Measurements from ENCODE around the gene ACTR1B. TPM values are rescaled to one million over a fixed set of nuclear protein-coding genes. Genes with fewer than 3 reads are reported as not detected.

Gene ACTR1B
- total and polyA plus RNA-seq, 5 donors: 57.4 to 71.5 (median 61.2) TPM

DNA sequence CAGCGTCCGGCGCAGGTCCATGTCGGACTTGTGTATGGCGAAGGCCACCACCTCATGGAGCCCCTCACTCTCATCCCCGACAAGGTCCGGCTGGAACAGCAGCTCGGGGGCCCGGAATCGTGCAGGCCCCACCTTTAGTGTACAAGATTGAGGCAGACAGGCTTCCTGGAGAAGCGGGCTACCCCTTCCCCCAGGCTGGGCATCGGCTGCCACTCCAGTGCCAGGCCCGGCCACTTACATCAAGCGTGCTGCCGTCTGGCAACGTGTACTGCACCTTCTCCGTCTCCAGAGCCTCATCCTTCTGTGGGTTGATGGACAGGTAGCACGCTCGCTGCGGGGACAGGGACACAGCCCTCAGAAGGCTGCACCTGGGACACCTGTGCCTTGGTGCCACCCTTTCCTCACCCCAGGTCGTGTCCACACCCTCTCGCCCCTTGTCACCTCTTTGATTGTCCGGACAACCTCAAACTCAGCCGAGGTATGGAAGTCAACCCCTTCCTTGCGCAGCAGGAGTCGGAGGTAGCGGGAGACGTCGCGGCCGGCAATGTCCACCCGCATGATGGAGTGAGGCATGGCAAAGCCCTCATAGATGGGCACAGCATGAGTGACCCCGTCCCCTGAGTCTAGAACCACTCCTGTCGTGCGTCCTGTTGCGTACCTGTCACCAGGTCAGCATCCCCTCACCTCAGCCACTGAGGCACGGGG lies 5.7 kb downstream of the ACTR1B start:
- Histone ChIP-seq H3K4me1 (ENCODE audit: control insufficient read depth, insufficient read depth, low read length) (peaks cover 3% of the 10 kb centered on the region), H3K27me3 (ENCODE audit: control insufficient read depth, insufficient read depth) (no peaks in the 10 kb centered on the region), H3K27ac (ENCODE audit: low read length) (no peak overlapping the region), H3K4me3 (ENCODE audit: low read length) (no peak overlapping the region), H3K9me3 (ENCODE audit: control insufficient read depth, low read length) (no peaks in the 10 kb centered on the region)
- DNase-seq (no peak), ATAC-seq (no peak)
- WGBS: 92% methylated on average over 37 of the region's 37 CpGs
- intact Hi-C loops (cut with DNase I): no loop called here

DNA sequence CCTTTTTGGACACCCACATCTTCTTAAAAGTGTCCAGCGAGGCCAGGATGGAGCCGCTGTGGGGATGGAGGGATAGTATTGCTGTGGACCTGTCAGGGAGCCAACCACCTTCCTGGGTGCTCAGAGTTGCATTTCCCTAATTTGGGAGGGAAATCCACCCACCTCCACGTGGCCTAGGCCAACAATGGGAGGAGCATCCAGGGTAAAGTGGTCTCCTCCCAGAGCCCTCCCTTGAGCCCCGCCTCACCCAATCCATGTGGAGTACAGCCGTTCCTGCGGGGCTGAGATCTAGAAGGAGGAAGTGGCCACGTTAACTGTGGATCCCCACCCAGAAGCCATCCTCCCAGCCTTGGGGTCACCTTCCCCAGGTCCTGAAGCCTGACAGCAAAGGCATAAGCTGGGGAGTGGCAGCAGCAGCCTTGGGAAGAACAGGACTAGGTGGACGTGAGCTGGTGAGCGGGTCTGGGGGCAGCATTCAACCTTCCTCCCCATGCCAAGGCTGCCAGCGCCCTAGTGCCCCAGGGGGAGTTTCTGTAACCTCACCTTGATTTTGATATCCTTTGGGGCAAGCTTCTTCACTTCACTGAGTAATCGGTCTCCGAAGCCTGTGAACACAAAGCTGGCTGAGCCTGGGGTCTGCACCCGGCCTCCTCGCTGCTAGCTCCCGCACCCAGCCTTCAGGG lies 6.8 kb downstream of the ACTR1B start:
- Histone ChIP-seq H3K27me3 (ENCODE audit: control insufficient read depth, insufficient read depth) (no peaks in the 10 kb centered on the region), H3K9me3 (ENCODE audit: control insufficient read depth, low read length) (no peaks in the 10 kb centered on the region), H3K4me3 (ENCODE audit: low read length) (no peak overlapping the region), H3K4me1 (ENCODE audit: control insufficient read depth, insufficient read depth, low read length) (no peaks in the 10 kb centered on the region), H3K27ac (ENCODE audit: low read length) (no peak overlapping the region)
- 80% methylated on average over 15 of the region's 15 CpGs for WGBS
- intact Hi-C loops (cut with DNase I): no loop called here
- ATAC-seq: no peak
- no peak for DNase-seq

DNA sequence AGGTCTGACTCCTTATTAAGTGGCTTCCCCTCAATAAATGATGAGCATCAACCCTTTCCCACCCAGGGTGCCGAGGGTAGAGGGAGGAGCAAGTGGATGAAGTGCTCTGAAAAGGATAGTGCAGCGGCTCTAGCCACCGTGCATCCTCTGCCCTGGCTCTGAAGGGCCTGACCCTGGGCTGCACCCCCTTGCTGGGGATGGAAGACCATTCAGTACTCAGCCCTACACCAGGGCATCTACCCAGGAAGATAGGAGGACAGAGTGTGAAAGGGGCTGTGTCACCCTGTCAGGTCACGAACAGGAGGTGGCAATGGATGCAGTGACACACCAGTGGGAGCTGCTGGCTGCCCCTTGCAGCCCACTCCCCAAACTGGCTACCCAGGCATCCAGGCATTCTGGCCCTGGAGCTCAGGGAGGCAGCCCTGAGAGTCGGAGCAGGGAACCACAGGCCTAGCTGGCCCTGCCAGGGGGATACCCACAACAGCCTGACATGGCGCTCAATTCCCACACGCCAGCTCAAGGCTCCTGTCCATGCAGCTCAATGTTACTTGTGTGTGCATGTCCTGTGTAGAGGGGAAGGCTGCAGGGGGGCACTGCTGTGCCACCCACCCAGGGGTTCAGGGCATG lies 7.6 kb downstream of the ACTR1B start:
- Histone ChIP-seq H3K27me3 (ENCODE audit: control insufficient read depth, insufficient read depth) (no peaks in the 10 kb centered on the region), H3K4me3 (ENCODE audit: low read length) (no peak overlapping the region), H3K9me3 (ENCODE audit: control insufficient read depth, low read length) (no peaks in the 10 kb centered on the region), H3K27ac (ENCODE audit: low read length) (no peak overlapping the region), H3K4me1 (ENCODE audit: control insufficient read depth, insufficient read depth, low read length) (no peaks in the 10 kb centered on the region)
- intact Hi-C loops (cut with DNase I): no loop called here
- 93% methylated on average over 7 of the region's 7 CpGs for WGBS
- no peak for DNase-seq
- no peak for ATAC-seq

DNA sequence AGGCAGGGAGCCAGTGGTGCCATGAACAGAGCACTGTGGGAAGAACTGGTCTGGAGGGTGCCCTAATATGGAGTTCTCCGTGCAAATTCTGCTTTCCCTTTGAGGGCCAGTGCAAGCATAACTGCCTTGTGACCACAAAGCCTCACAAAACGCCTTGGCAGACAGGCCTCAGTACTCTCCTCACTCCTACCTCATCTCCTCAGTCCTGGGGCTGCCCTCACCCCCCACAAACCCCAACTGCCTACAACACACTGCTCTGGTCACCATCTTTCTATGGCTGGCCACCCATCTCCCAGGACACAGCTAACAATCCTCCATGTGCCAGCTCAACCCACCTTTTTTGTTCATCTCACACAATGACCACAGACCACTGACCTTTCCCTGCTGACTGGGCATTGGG lies 9.1 kb downstream of the ACTR1B start:
- intact Hi-C loops (cut with DNase I): no loop called here
- ATAC-seq: no peak
- no peak overlapping the region for H3K4me3 ChIP-seq (ENCODE audit: low read length)
- DNase-seq: no peak
- no peak overlapping the region for H3K27ac ChIP-seq (ENCODE audit: low read length)
- WGBS: 94% methylated on average over 2 of the region's 2 CpGs
- no peaks in the 10 kb centered on the region for H3K9me3 ChIP-seq (ENCODE audit: control insufficient read depth, low read length)
- H3K27me3 ChIP-seq (ENCODE audit: control insufficient read depth, insufficient read depth): no peaks in the 10 kb centered on the region
- H3K4me1 ChIP-seq (ENCODE audit: control insufficient read depth, insufficient read depth, low read length): no peaks in the 10 kb centered on the region

DNA sequence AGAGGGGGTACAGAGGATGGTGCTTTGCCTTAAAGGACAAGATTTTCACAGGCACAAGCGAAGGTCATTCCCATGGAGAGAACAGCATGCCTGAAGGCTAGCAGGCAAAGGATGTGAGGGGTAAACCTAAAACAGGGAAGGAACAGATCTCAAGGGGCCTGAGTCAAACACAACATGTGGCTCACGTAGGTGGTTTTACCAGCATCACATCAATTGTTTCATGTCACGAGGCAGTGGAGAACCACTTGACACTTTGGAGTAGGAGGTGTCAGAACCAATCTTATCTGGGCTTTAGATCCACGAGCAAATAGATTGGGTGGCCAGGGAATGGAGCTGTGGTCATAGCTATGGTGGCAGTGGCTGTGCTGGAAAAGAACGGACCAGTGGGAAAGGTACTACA lies 9.5 kb downstream of the ACTR1B start:
- no peak for ATAC-seq
- 86% methylated on average over 5 of the region's 5 CpGs for WGBS

DNA sequence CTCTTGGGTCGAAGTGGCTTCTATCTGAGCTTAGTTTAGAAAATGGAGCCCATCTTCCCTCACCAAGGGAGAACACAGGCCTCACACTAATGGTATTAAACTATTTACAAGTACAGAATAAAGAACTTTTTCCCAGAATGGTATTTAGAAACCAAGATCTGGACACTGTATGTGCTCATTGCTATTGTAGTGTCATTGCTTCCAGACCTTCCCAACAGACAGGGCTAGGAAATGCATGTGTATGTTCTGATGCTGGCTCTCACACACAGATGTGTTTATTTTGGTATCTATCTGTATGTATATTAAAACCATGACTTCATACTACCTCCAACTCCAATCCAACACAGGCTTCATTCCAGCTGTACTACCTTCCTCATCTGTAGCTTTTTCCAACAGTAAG lies 10.0 kb downstream of the ACTR1B start:
- DNase-seq (no peak), ATAC-seq (no peak)
- Histone ChIP-seq H3K27ac (ENCODE audit: low read length) (no peak overlapping the region), H3K27me3 (ENCODE audit: control insufficient read depth, insufficient read depth) (no peaks in the 10 kb centered on the region), H3K4me1 (ENCODE audit: control insufficient read depth, insufficient read depth, low read length) (no peaks in the 10 kb centered on the region), H3K9me3 (ENCODE audit: control insufficient read depth, low read length) (no peaks in the 10 kb centered on the region), H3K4me3 (ENCODE audit: low read length) (no peak overlapping the region)
- WGBS: 99% methylated on average over 1 of the region's 1 CpG
- intact Hi-C loops (cut with DNase I): no loop called here

More for the DNA sequence above, 9.5 kb downstream of the ACTR1B start:
- Histone ChIP-seq H3K4me3 (ENCODE audit: low read length) (no peak overlapping the region), H3K27ac (ENCODE audit: low read length) (no peak overlapping the region), H3K27me3 (ENCODE audit: control insufficient read depth, insufficient read depth) (no peaks in the 10 kb centered on the region), H3K9me3 (ENCODE audit: control insufficient read depth, low read length) (no peaks in the 10 kb centered on the region), H3K4me1 (ENCODE audit: control insufficient read depth, insufficient read depth, low read length) (no peaks in the 10 kb centered on the region)
- DNase-seq: no peak
- intact Hi-C loops (cut with DNase I): no loop called here

DNA sequence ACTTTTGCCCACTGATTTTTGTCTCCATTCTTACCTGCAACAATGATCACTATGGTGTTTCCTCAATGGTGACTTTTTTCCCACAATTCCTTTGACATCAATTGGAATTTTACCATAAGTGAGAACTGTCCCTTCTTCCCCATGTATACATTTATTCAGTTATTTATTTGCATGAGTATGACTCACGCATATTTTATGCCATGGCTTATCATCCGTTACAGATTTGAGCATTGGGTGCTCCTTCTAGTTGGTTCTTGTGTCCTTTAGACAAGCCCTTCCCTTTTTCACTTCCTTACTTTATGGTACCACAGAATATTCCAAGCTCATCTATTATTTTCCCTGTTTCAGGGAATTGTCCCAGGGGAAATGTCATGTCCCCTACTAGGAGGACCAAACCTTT lies 10.4 kb downstream of the ACTR1B start:
- intact Hi-C loops (cut with DNase I): no loop called here
- ATAC-seq (no peak), DNase-seq (no peak)
- H3K9me3 ChIP-seq (ENCODE audit: control insufficient read depth, low read length): no peaks in the 10 kb centered on the region
- no peak overlapping the region for H3K27ac ChIP-seq (ENCODE audit: low read length)
- no peak overlapping the region for H3K4me3 ChIP-seq (ENCODE audit: low read length)
- no peaks in the 10 kb centered on the region for H3K4me1 ChIP-seq (ENCODE audit: control insufficient read depth, insufficient read depth, low read length)
- 92% methylated on average over 2 of the region's 2 CpGs for WGBS
- no peaks in the 10 kb centered on the region for H3K27me3 ChIP-seq (ENCODE audit: control insufficient read depth, insufficient read depth)

DNA sequence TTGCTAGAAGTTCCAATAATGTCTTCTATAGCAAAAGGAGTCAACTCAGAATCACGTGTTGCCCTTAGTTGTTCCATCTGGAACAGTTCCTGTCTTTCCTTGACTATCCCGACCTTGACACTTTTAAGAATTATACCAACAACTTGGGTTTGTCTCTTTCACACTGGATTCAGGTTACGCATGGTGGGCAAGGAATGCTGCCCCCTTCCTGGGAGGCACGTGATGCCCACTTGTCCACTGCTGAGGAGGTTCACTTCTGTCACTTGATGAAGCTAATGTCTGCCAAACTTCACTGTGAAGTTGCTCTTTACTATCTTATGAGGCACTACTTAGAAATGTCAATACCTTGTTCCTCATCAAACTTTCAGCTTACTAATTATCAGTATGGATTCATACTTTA lies 12.7 kb downstream of the ACTR1B start:
- ATAC-seq: no peak
- Histone ChIP-seq H3K27ac (ENCODE audit: low read length) (no peak overlapping the region), H3K9me3 (ENCODE audit: control insufficient read depth, low read length) (no peaks in the 10 kb centered on the region), H3K4me1 (ENCODE audit: control insufficient read depth, insufficient read depth, low read length) (peaks cover 3% of the 10 kb centered on the region), H3K4me3 (ENCODE audit: low read length) (no peak overlapping the region), H3K27me3 (ENCODE audit: control insufficient read depth, insufficient read depth) (no peaks in the 10 kb centered on the region)
- intact Hi-C loops (cut with DNase I): no loop called here
- WGBS: 75% methylated on average over 4 of the region's 4 CpGs
- DNase-seq: no peak

DNA sequence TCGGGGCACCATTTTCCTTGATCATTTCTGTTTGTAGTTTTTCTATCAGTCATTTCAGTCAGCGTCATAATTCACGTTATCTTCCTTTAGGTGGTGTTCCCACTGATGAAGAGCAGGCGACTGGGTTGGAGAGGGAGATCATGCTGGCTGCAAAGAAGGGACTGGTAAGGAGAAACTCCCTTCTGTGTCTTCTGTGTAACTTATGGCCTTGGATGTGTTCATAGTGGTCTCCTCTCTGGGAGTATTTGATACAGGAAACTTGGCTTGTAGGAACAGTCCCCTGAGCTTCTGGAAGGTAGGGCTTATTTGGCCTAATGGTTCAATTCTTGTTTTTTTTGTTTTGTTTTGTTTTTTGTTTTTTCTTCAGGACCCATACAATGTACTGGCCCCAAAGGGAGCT lies 16.9 kb downstream of the ACTR1B start:
- Histone ChIP-seq H3K27me3 (ENCODE audit: control insufficient read depth, insufficient read depth) (no peaks in the 10 kb centered on the region), H3K4me1 (ENCODE audit: control insufficient read depth, insufficient read depth, low read length) (peaks cover 3% of the 10 kb centered on the region), H3K27ac (ENCODE audit: low read length) (no peak overlapping the region), H3K4me3 (ENCODE audit: low read length) (peak overlapping the region; percentile 68), H3K9me3 (ENCODE audit: control insufficient read depth, low read length) (no peaks in the 10 kb centered on the region)
- WGBS: 74% methylated on average over 4 of the region's 4 CpGs
- intact Hi-C loops (cut with DNase I): loop anchor here in 2 of 4 donors (2.0 kb wide), 1 partner anchor 16 kb away; no protein-coding TSS in a partner anchor
- no peak for DNase-seq
- no peak for ATAC-seq

DNA sequence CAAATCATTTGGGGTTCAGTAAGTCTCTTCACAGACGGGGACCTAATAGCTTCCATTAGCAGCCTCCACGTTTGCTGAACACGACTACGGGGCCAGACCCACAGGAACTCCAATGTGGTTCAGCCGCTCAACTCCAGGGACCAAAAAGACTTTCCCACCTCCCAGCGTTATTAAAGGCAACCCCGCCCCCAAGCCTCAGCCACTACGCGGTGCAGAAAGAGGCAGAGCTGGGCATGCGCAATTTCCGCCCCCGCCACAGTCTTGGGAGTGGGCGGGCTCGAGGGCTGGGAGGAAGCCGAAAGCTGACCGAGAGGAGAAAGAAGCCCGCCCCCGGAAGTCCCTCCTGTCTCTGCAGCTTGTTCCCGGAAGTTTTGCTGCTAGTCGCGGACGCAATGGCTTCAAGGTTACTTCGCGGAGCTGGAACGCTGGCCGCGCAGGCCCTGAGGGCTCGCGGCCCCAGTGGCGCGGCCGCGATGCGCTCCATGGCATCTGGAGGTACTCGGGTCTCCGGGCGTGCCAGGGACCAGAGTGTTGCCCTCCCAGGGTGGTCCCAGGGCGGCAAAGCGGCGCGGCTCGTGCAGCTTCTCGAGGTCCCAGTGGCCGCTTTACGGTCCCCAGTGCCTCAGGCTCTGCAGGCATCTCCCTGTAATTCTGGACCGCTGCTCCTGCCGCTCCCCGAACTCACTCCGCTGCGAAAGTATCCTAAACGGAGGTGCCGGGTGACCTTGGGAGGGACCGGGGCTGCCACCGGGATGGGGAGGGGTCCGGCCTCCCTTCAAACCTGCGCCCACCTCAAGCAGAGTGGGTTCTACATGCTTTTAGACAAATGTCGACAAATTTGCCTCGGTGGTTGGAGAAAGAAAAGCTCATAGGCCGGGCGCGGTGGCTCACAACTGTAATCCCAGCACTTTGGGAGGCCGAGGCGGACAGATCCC lies 17.9 kb downstream of the ACTR1B start, which contains the start of gene COX5B:
TSS of gene COX5B (plus strand) at position 368 of the 935 bp plus-strand sequence. CDS start at position 393, 25 bp downstream.
- intact Hi-C loops (cut with DNase I): loop anchor here in 2 of 4 donors (2.0 kb wide), 1 partner anchor 17 kb away; no protein-coding TSS in a partner anchor
- Histone ChIP-seq H3K27ac (ENCODE audit: low read length) (peak within 1 kb of the TSS; percentile 88), H3K9me3 (ENCODE audit: control insufficient read depth, low read length) (no peaks in the 10 kb centered on the region), H3K27me3 (ENCODE audit: control insufficient read depth, insufficient read depth) (no peaks in the 10 kb centered on the region), H3K4me1 (ENCODE audit: control insufficient read depth, insufficient read depth, low read length) (peaks cover 3% of the 10 kb centered on the region), H3K4me3 (ENCODE audit: low read length) (peak within 1 kb of the TSS; percentile 68)
- ATAC-seq: peak; percentile 99
- under 1% methylated on average over 63 of the region's 63 CpGs for WGBS
- peak; percentile 99 to 100 (median 99) for DNase-seq

Measured in right cardiac atrium (tissue), 5 donors.